ENCODE measurements around the gene CYP21A2. TPM values are rescaled to one million over a fixed set of nuclear protein-coding genes. Genes with fewer than 3 reads are reported as not detected.
"Not testable (repeated sequence)": the region's sequence is repeated elsewhere in the genome, so short reads cannot be mapped to it uniquely, and the experiment has no call there.

The CYP21A2 gene
- total RNA-seq, 1 donor from 2014 or later, result 14.0 TPM

GRCh38 chr6:32056254-32056653 lies 18.0 kb downstream of the CYP21A2 start:
- H3K4me3 ChIP-seq, result no peak overlapping the region
- H3K9me3 ChIP-seq, result no peaks in the 10 kb centered on the region
- TF ChIP-seq CTCF (IDR thresholded peaks at IDR 0.05), result no peak
- no peak overlapping the region for H3K27ac ChIP-seq
- intact Hi-C loops (cut with DNase I), result no loop called here
- H3K36me3 ChIP-seq, result peaks cover 9 to 47% of the 10 kb centered on the region in 2 donors
- DNase-seq (ENCODE audit: low spot score in 2 of 2), result no peak
- no peaks in the 10 kb centered on the region for H3K27me3 ChIP-seq
- peaks cover 0 to 10% of the 10 kb centered on the region in 2 donors for H3K4me1 ChIP-seq

DNA sequence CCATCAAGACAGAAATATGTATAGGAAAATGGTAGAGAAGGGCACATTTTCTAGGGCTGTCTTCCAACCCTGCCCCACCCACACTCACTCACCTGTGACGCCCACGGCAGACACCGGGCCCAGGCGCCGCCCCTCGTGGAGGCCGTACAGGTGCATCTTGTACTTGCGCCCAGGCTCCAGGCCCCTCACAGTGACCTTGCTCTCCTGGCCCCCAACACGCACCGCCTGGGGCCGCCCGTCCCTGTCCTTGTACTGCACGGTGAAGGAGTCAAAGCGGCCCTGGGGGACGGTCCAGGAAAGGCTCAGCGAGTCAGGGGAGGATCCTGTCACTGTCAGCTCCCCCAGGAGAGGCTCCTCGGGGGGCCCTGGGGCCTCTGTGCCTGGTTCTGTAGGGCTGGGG lies 19.8 kb downstream of the CYP21A2 start:
- Histone ChIP-seq H3K4me3 (no peak overlapping the region), H3K9me3 (no peaks in the 10 kb centered on the region), H3K4me1 (peaks cover 0 to 10% of the 10 kb centered on the region in 2 donors), H3K36me3 (peaks cover 9 to 48% of the 10 kb centered on the region in 2 donors), H3K27me3 (no peaks in the 10 kb centered on the region), H3K27ac (peak overlapping the region; percentile 31 to 53)
- no peak for TF ChIP-seq CTCF (IDR thresholded peaks at IDR 0.05)
- intact Hi-C loops (cut with DNase I), result no loop called here
- DNase-seq (ENCODE audit: low spot score in 2 of 2), result no peak

DNA sequence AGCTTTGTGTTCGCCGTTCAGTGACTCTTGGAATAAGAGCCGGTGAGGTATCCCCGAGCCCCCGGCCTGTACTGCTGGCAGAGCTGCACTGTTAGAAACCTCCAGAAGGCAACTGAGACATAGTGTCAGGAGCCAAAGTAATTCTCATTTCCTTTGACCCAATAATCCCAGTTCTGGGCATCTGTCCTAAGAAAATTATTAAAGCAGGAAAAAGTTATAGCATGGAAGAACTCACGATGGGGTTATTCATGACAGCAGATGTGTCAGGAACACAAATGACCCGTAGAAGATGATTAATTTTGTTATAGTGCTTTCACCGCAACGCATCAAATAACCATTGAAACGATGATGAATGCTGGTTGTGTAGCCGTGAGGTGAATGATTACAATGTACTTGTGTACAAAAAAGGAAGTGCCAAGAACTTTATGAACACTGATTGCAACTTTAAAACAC lies 20.3 kb downstream of the CYP21A2 start:
- TF ChIP-seq CTCF (IDR thresholded peaks at IDR 0.05), result no peak
- Histone ChIP-seq H3K9me3 (no peaks in the 10 kb centered on the region), H3K27ac (peak overlapping the region; percentile 31 to 53), H3K4me1 (peaks cover 0 to 10% of the 10 kb centered on the region in 2 donors), H3K36me3 (peaks cover 6 to 49% of the 10 kb centered on the region in 2 donors), H3K27me3 (no peaks in the 10 kb centered on the region), H3K4me3 (no peak overlapping the region)
- no peak for DNase-seq (ENCODE audit: low spot score in 2 of 2)
- intact Hi-C loops (cut with DNase I), result no loop called here

DNA sequence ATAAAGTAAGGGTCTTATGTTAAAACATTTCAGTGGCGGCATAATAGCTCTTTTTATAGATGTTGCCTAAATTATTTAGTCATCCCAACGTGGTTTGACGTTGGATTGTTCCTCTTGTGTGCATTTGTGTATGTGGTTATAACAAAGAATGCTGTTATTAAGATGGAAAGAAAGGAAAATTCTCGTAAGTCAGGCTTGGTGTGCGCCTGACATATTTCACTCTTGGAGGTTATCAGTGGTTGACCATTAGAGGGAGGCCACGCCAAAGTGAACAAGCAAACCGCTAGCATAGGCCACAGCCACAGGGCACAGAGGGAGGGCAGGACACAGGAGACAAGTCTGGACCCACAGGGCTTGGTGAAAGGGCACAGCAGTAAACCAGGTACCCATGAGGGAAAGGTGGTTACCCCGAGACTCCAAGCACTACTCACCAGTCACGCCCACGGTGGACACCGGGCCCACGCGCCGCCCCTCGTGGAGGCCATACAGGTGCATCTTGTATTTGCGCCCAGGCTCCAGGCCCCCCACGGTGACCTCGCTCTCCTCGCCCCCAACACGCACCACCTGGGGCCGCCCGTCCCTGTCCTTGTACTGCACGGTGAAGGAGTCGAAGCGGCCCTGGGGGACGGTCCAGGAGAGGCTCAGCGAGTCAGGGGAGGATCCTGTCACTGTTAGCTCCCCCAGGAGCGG lies 22.9 kb downstream of the CYP21A2 start:
- Histone ChIP-seq H3K4me1 (peaks cover 0 to 10% of the 10 kb centered on the region in 2 donors), H3K27ac (no peak overlapping the region), H3K9me3 (no peaks in the 10 kb centered on the region), H3K36me3 (peaks cover 17 to 61% of the 10 kb centered on the region in 2 donors), H3K4me3 (no peak overlapping the region), H3K27me3 (no peaks in the 10 kb centered on the region)
- TF ChIP-seq CTCF (IDR thresholded peaks at IDR 0.05), result no peak
- intact Hi-C loops (cut with DNase I), result no loop called here
- DNase-seq (ENCODE audit: low spot score in 2 of 2), result no peak

GRCh38 chr6:32064706-32065105 lies 26.5 kb downstream of the CYP21A2 start:
- Histone ChIP-seq H3K9me3 (no peaks in the 10 kb centered on the region), H3K27me3 (no peaks in the 10 kb centered on the region), H3K36me3 (peaks cover 14 to 79% of the 10 kb centered on the region in 2 donors), H3K27ac (no peak overlapping the region), H3K4me1 (no peaks in the 10 kb centered on the region), H3K4me3 (no peak overlapping the region)
- no peak for TF ChIP-seq CTCF (IDR thresholded peaks at IDR 0.05)
- intact Hi-C loops (cut with DNase I), result no loop called here
- no peak for DNase-seq (ENCODE audit: low spot score in 2 of 2)

DNA sequence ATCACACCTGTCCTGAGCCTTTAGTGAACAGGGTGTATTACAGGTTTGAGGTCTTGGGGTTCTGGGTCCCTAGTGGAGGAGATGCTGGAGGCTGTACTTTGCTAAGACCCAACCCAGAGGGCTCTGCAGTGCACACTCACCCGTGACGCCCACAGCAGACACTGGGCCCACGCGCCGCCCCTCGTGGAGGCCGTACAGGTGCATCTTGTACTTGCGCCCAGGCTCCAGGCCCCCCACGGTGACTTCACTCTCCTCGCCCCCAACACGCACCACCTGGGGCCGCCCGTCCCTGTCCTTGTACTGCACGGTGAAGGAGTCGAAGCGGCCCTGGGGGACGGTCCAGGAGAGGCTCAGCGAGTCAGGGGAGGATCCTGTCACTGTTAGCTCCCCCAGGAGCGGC lies 29.3 kb downstream of the CYP21A2 start:
- DNase-seq (ENCODE audit: low spot score in 2 of 2); H3K4me3 ChIP-seq; H3K27ac ChIP-seq; H3K4me1 ChIP-seq; intact Hi-C loops (cut with DNase I); H3K9me3 ChIP-seq; H3K27me3 ChIP-seq: not testable (repeated sequence)
- peaks cover 12 to 72% of the 10 kb centered on the region in 2 donors for H3K36me3 ChIP-seq

- H3K27me3 ChIP-seq, H3K27ac ChIP-seq: not testable (repeated sequence)
- peaks cover 12 to 73% of the 10 kb centered on the region in 2 donors for H3K36me3 ChIP-seq
Observed at GRCh38 chr6:32068315-32068714, 30.1 kb downstream of the CYP21A2 start.

More at GRCh38 chr6:32068315-32068714, 30.1 kb downstream of the CYP21A2 start:
- DNase-seq (ENCODE audit: low spot score in 2 of 2); H3K4me1 ChIP-seq; intact Hi-C loops (cut with DNase I); H3K4me3 ChIP-seq; H3K9me3 ChIP-seq: not testable (repeated sequence)

Data from ascending aorta (tissue), 2 donors.